ENCODE results near the gene AGAP1.

GRCh38 chr2:236008857-236009256 is 515.0 kb downstream of the AGAP1 start:
- no peak for TF ChIP-seq CTCF (IDR thresholded peaks at IDR 0.05)
- no peak for TF ChIP-seq POLR2A (IDR thresholded peaks at IDR 0.05)
